IMR-90 (cell line): Measurements from ENCODE around the gene GIMAP1. TPM values are rescaled to one million over a fixed set of nuclear protein-coding genes. Genes with fewer than 3 reads are reported as not detected.

ENCODE experiments used
- ATAC-seq: fragments of 200-7000 bp; cut with Tn5 transposase; 2 replicates; pipeline ENCODE4 v1.9.1; 2020; ENCODE audit warnings: low read depth, mild to moderate bottlenecking, moderate library complexity
- BruUV-seq: library from RNA; stranded (reverse); fragments of 400-500 nt; replicated peaks from 2 replicates; lab custom pipeline; 2021; lab: Mats Ljungman, UMichigan
- CTCF ChIA-PET: fragments of 300-600 bp; formaldehyde crosslinking; extraction: SDS; loops from one replicate; lab custom pipeline; 2021; ENCODE audit warnings: antibody characterized with exemption; lab: Yijun Ruan, JAX
- POLR2A ChIA-PET: fragments of 300-600 bp; sonication (Branson Sonifier 250); formaldehyde crosslinking; loops from one replicate; lab custom pipeline; 2022; ENCODE audit warnings: antibody characterized with exemption; ENCODE audit not compliant: unreplicated experiment; lab: Charles Lee
- DNase-seq: peaks from one replicate; pipeline ENCODE4 v3.0.0; 2013
- H2AFZ ChIP-seq: replicated peaks from 2 replicates; pipeline ENCODE3; 2013; ENCODE audit warnings: low read length, mild to moderate bottlenecking; ENCODE audit not compliant: poor library complexity
- H2AK5ac ChIP-seq: 2 replicates; pipeline ENCODE4 v1.6.1; 2013; ENCODE audit warnings: low read depth, low read length, inconsistent platforms
- H2AK9ac ChIP-seq: replicated peaks from 2 replicates; pipeline ENCODE3; 2013; ENCODE audit warnings: mild to moderate bottlenecking, low read depth, low read length, moderate library complexity; ENCODE audit not compliant: poor library complexity
- H2BK120ac ChIP-seq: 2 replicates; pipeline ENCODE4 v1.6.1; 2013; ENCODE audit warnings: low read depth, low read length, inconsistent platforms
- H2BK15ac ChIP-seq: 3 replicates; pipeline ENCODE4 v1.6.1; 2013; ENCODE audit warnings: low read depth, low read length, inconsistent platforms
- H2BK20ac ChIP-seq: 2 replicates; pipeline ENCODE4 v1.6.1; 2013; ENCODE audit warnings: low read depth, mild to moderate bottlenecking, inconsistent platforms, low read length, moderate library complexity
- H2BK5ac ChIP-seq: 2 replicates; pipeline ENCODE4 v1.6.1; 2013; ENCODE audit warnings: mild to moderate bottlenecking, low read depth, low read length, inconsistent platforms; ENCODE audit not compliant: poor library complexity, severe bottlenecking
- H3K14ac ChIP-seq: replicated peaks from 2 replicates; pipeline ENCODE4 v1.6.1; 2013; ENCODE audit warnings: low read depth, low read length, inconsistent platforms
- H3K18ac ChIP-seq: 2 replicates; pipeline ENCODE4 v1.6.1; 2013; ENCODE audit warnings: low read depth, low read length, control low read depth
- H3K23ac ChIP-seq: 2 replicates; pipeline ENCODE4 v1.6.1; 2013; ENCODE audit warnings: low read depth, low read length, inconsistent platforms
- H3K27ac ChIP-seq: 2 replicates; pipeline ENCODE4 v1.5.1; 2013; ENCODE audit warnings: mild to moderate bottlenecking, control low read depth, low read length; ENCODE audit not compliant: insufficient read depth
- H3K27me3 ChIP-seq: 2 replicates; pipeline ENCODE4 v1.6.1; 2013; ENCODE audit warnings: low read length; ENCODE audit not compliant: control insufficient read depth, insufficient read depth
- H3K36me3 ChIP-seq: 2 replicates; pipeline ENCODE4 v1.6.1; 2013; ENCODE audit warnings: low read length, mixed read lengths; ENCODE audit not compliant: control insufficient read depth, insufficient read depth
- H3K4ac ChIP-seq: 2 replicates; pipeline ENCODE4 v1.6.1; 2013; ENCODE audit warnings: low read depth, low read length, inconsistent platforms
- H3K4me1 ChIP-seq: 2 replicates; pipeline ENCODE4 v1.6.1; 2013; ENCODE audit warnings: low read length, mixed read lengths; ENCODE audit not compliant: control insufficient read depth, insufficient read depth
- H3K4me2 ChIP-seq: 2 replicates; pipeline ENCODE4 v1.6.1; 2013; ENCODE audit warnings: low read depth, mild to moderate bottlenecking, control low read depth, low read length, moderate library complexity
- H3K4me3 ChIP-seq: 2 replicates; pipeline ENCODE4 v1.5.1; 2013; ENCODE audit warnings: low read depth, mild to moderate bottlenecking, control low read depth, low read length, moderate library complexity; ENCODE audit not compliant: insufficient read depth
- H3K56ac ChIP-seq: 2 replicates; pipeline ENCODE4 v1.6.1; 2013; ENCODE audit warnings: low read length, inconsistent platforms; ENCODE audit not compliant: insufficient read depth; ENCODE audit errors: extremely low read depth
- H3K79me1 ChIP-seq, 2 experiments: 2 replicates each; pipeline ENCODE4 v1.6.1; 2013; ENCODE audit warnings: low read length in 2 of 2, inconsistent platforms in 1 of 2, low read depth in 1 of 2
- H3K9ac ChIP-seq: 2 replicates; pipeline ENCODE4 v1.6.1; 2013; ENCODE audit warnings: low read depth, low read length, control low read depth
- H3K9me1 ChIP-seq: 2 replicates; pipeline ENCODE4 v1.6.1; 2013; ENCODE audit warnings: low read length, inconsistent platforms; ENCODE audit not compliant: insufficient read depth
- H3K9me3 ChIP-seq: 2 replicates; pipeline ENCODE4 v1.6.1; 2013; ENCODE audit warnings: low read length; ENCODE audit not compliant: control insufficient read depth, insufficient read depth
- H4K20me1 ChIP-seq: 2 replicates; pipeline ENCODE4 v1.6.1; 2013; ENCODE audit warnings: low read length, inconsistent platforms; ENCODE audit not compliant: insufficient read depth
- H4K5ac ChIP-seq: 2 replicates; pipeline ENCODE4 v1.6.1; 2013; ENCODE audit warnings: mild to moderate bottlenecking, low read depth, low read length, control low read depth
- H4K8ac ChIP-seq, 2 experiments: 2 replicates each; pipeline ENCODE4 v1.6.1; 2013; ENCODE audit warnings: low read depth in 2 of 2, low read length in 2 of 2, control low read depth in 1 of 2, inconsistent platforms in 1 of 2
- H4K91ac ChIP-seq: 2 replicates; pipeline ENCODE4 v1.6.1; 2013; ENCODE audit warnings: low read depth, low read length, inconsistent platforms; ENCODE audit not compliant: insufficient read depth
- BHLHE40 ChIP-seq: fragments of 150-350 bp; IDR thresholded peaks from 2 replicates; pipeline ENCODE4 v1.6.1; 2016; ENCODE audit warnings: mild to moderate bottlenecking, low read depth, low read length
- CHD1 ChIP-seq: IDR thresholded peaks from 2 replicates; pipeline ENCODE4 v1.6.1; 2012; ENCODE audit warnings: low read depth, low read length, improper control_type of control experiment
- CTCF ChIP-seq: conservative IDR thresholded peaks from 2 replicates; pipeline ENCODE4 v1.5.1; 2012; ENCODE audit warnings: mild to moderate bottlenecking, low read depth, low read length, improper control_type of control experiment
- FOS ChIP-seq: fragments of 150-350 bp; IDR thresholded peaks from 2 replicates; pipeline ENCODE4 v1.6.1; 2016; ENCODE audit warnings: low read depth, low read length
- MAZ ChIP-seq: IDR thresholded peaks from 2 replicates; pipeline ENCODE4 v1.6.1; 2012; ENCODE audit warnings: low read depth, mild to moderate bottlenecking, low read length, improper control_type of control experiment, moderate library complexity, borderline replicate concordance
- NFE2L2 ChIP-seq: fragments of 150-350 bp; IDR thresholded peaks from 2 replicates; pipeline ENCODE4 v1.6.1; 2016; ENCODE audit warnings: low read depth, mild to moderate bottlenecking, low read length
- POLR2A ChIP-seq: IDR thresholded peaks from 2 replicates; pipeline ENCODE4 v1.6.1; 2012; ENCODE audit warnings: mild to moderate bottlenecking, low read depth, low read length
- RCOR1 ChIP-seq: IDR thresholded peaks from 2 replicates; pipeline ENCODE4 v1.6.1; 2012; ENCODE audit warnings: mild to moderate bottlenecking, low read length, improper control_type of control experiment; ENCODE audit not compliant: insufficient replicate concordance
- RFX5 ChIP-seq: IDR thresholded peaks from 2 replicates; pipeline ENCODE4 v1.8.0; 2012; ENCODE audit warnings: low read depth, mild to moderate bottlenecking, low read length, moderate library complexity
- SMC3 ChIP-seq: fragments of 150-350 bp; IDR thresholded peaks from 2 replicates; pipeline ENCODE4 v1.6.1; 2016; ENCODE audit warnings: low read depth, mild to moderate bottlenecking, antibody characterized with exemption, low read length, moderate library complexity
- WGBS, 2 experiments: methylation state at CpG; one replicate each; pipeline versions ENCODE4 v1.1.5 to v1.1.7; 2013; ENCODE audit warnings: missing lambda C conversion rate in 2 of 2; ENCODE audit not compliant: insufficient read length in 1 of 2; ENCODE audit errors: extremely low coverage in 2 of 2; 5-methylcytosine and 5-hydroxymethylcytosine counted together
- dilution Hi-C: fragments of 300-500 bp; cut with HindIII; formaldehyde crosslinking; loops from one replicate; pipeline ENCODE4 v1.14.3; 2018; ENCODE audit warnings: low sequenced_read_pairs; ENCODE audit not compliant: unreplicated experiment
- in situ Hi-C: fragments of 300-500 bp; cut with MboI; formaldehyde crosslinking; loops from 3 replicates; pipeline ENCODE4 v1.14.3; 2019; ENCODE audit warnings: low sequenced_read_pairs, inconsistent platforms, mixed read lengths
- intact Hi-C: fragments of 100-400 bp; cut with micrococcal nuclease; formaldehyde crosslinking; loops from 2 replicates; pipeline ENCODE4 v1.10.0; 2022
- polyA plus RNA-seq, 3 experiments: library from polyadenylated mRNA; depleted of rRNA; stranded (reverse); fragments of >200 nt; gene quantifications; 2 replicates each; pipeline ENCODE4 v1.2.3, GENCODE V29; 2012; ENCODE audit warnings: low replicate concordance in 1 of 3
- total RNA-seq: library from RNA; depleted of rRNA; stranded (reverse); fragments of >200 nt; gene quantifications from 2 replicates; pipeline ENCODE4 v1.2.3, GENCODE V29; 2012
- TF ChIP-seq, protein P1 (sequence below): fragments of 150-350 bp; IDR thresholded peaks from 2 replicates; pipeline ENCODE4 v1.6.1; 2016; ENCODE audit warnings: low read depth, mild to moderate bottlenecking, low read length, moderate library complexity, borderline replicate concordance
- TF ChIP-seq, protein P2 (sequence below): fragments of 150-350 bp; IDR thresholded peaks from 2 replicates; pipeline ENCODE4 v1.6.1; 2017; ENCODE audit warnings: mild to moderate bottlenecking, antibody characterized with exemption, low read length, low read depth

GIMAP1 gene
- total and polyA plus RNA-seq, 2 of the 4 experiments (the other 2 are of a cell fraction), result not detected

GRCh38 chr7:150737265-150738055, 21.0 kb downstream of the GIMAP1 start, which contains the start of gene GIMAP5 (continued):
- no peak for TF ChIP-seq FOS

DNA sequence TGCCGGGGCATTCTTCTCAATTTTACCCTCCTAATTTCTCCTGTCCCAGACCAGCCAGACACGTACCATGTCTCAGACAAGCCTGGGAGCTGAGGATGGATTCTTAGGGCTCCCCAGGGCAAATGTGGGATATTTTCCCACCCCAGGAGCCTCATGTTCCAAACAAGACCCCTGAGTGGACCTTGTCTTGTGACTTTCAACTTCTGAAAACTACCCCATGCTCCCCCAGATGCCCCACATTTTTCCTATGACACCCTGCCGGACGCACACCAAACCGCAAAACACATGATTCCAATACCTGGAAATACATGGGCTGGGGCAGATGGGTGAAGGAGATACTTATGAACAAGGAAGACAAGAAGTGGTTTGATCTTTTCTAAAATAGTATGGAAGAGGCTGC, 21.7 kb downstream of the GIMAP1 start:
- ChIA-PET POLR2A (no interaction called here), CTCF (no interaction called here)
- dilution Hi-C loops (no loop called here), in situ Hi-C loops (loop anchor here (25.0 kb wide), 1 partner anchor 426 kb away; the partner anchor contains the start of genes ACTR3C and LRRC61), intact Hi-C loops (no loop called here)
- no peak overlapping the region for H2AFZ ChIP-seq
- ATAC-seq, result no peak
- no peak overlapping the region for H3K4me2 ChIP-seq
- no peaks in the 10 kb centered on the region for H3K9me3 ChIP-seq
- H2BK20ac ChIP-seq, result no peak overlapping the region
- H3K36me3 ChIP-seq, result no peaks in the 10 kb centered on the region
- H3K14ac ChIP-seq, result no peak overlapping the region
- H3K9ac ChIP-seq, result no peak overlapping the region
- H3K23ac ChIP-seq, result no peak overlapping the region
- no peaks in the 10 kb centered on the region for H3K4me1 ChIP-seq
- H2AK9ac ChIP-seq, result no peak overlapping the region
- no peaks in the 10 kb centered on the region; the same call in 1 of the 2 replicates for H3K27me3 ChIP-seq
- H3K18ac ChIP-seq, result no peak overlapping the region
- no peaks in the 10 kb centered on the region for H3K79me1 ChIP-seq
- TF ChIP-seq, protein P1, sequence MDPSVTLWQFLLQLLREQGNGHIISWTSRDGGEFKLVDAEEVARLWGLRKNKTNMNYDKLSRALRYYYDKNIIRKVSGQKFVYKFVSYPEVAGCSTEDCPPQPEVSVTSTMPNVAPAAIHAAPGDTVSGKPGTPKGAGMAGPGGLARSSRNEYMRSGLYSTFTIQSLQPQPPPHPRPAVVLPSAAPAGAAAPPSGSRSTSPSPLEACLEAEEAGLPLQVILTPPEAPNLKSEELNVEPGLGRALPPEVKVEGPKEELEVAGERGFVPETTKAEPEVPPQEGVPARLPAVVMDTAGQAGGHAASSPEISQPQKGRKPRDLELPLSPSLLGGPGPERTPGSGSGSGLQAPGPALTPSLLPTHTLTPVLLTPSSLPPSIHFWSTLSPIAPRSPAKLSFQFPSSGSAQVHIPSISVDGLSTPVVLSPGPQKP, result no peak
- TF ChIP-seq POLR2A (no peak), RCOR1 (no peak), BHLHE40 (no peak), RFX5 (no peak), CHD1 (no peak), MAZ (no peak), SMC3 (no peak), NFE2L2 (no peak), CTCF (no peak)
- TF ChIP-seq, protein P2, sequence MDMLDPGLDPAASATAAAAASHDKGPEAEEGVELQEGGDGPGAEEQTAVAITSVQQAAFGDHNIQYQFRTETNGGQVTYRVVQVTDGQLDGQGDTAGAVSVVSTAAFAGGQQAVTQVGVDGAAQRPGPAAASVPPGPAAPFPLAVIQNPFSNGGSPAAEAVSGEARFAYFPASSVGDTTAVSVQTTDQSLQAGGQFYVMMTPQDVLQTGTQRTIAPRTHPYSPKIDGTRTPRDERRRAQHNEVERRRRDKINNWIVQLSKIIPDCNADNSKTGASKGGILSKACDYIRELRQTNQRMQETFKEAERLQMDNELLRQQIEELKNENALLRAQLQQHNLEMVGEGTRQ, result no peak
- H3K27ac ChIP-seq, result no peak overlapping the region
- no peak overlapping the region for H4K91ac ChIP-seq
- H2BK5ac ChIP-seq, result no peak overlapping the region
- H4K20me1 ChIP-seq, result no peaks in the 10 kb centered on the region
- H3K4me3 ChIP-seq, result no peak overlapping the region
- WGBS, 2 experiments, result no CpG with 5 or more reads among the region's 5 CpGs
- DNase-seq, result no peak
- H3K56ac ChIP-seq, result no peak overlapping the region
- H2AK5ac ChIP-seq, result no peak overlapping the region
- H2BK120ac ChIP-seq, result no peak overlapping the region
- no peak overlapping the region for H4K8ac ChIP-seq
- no TSS peak for BruUV-seq
- no peaks in the 10 kb centered on the region for H3K9me1 ChIP-seq
- no peak overlapping the region for H3K4ac ChIP-seq
- H4K5ac ChIP-seq, result no peak overlapping the region
- no peak overlapping the region for H2BK15ac ChIP-seq
